ENCODE data around the gene HOXC10.

HOXC10 gene

GRCh38 chr12:53994264-53995001 is 9.5 kb downstream of the HOXC10 start:
- Histone ChIP-seq H3K4me1 (ENCODE audit: control insufficient read depth, insufficient read depth, low read length) (no peaks in the 10 kb centered on the region), H3K9me3 (ENCODE audit: control insufficient read depth, low read length) (no peaks in the 10 kb centered on the region), H3K27me3 (ENCODE audit: control insufficient read depth, insufficient read depth, low read length, poor library complexity, severe bottlenecking) (peaks cover 100% of the 10 kb centered on the region), H3K27ac (ENCODE audit: insufficient read depth, low read depth, low read length, poor library complexity, severe bottlenecking) (no peak overlapping the region), H3K36me3 (ENCODE audit: control insufficient read depth, insufficient read depth, low read length) (no peaks in the 10 kb centered on the region), H3K4me3 (ENCODE audit: insufficient read depth, low read depth, low read length) (no peak overlapping the region)
- 5 to 6% methylated on average over 58 to 60 of the region's 60 CpGs for WGBS, 2 experiments

GRCh38 chr12:53995002-53995377 is 10.0 kb downstream of the HOXC10 start:
- Histone ChIP-seq H3K27me3 (ENCODE audit: control insufficient read depth, insufficient read depth, low read length, poor library complexity, severe bottlenecking) (peaks cover 100% of the 10 kb centered on the region), H3K4me1 (ENCODE audit: control insufficient read depth, insufficient read depth, low read length) (peaks cover 3% of the 10 kb centered on the region), H3K9me3 (ENCODE audit: control insufficient read depth, low read length) (no peaks in the 10 kb centered on the region), H3K36me3 (ENCODE audit: control insufficient read depth, insufficient read depth, low read length) (no peaks in the 10 kb centered on the region), H3K27ac (ENCODE audit: insufficient read depth, low read depth, low read length, poor library complexity, severe bottlenecking) (no peak overlapping the region), H3K4me3 (ENCODE audit: insufficient read depth, low read depth, low read length) (no peak overlapping the region)
- WGBS, 2 experiments, result 4 to 5% methylated on average over 17 of the region's 17 CpGs

GRCh38 chr12:53995378-53996239 is 10.7 kb downstream of the HOXC10 start:
- Histone ChIP-seq H3K4me3 (ENCODE audit: insufficient read depth, low read depth, low read length) (no peak overlapping the region), H3K27ac (ENCODE audit: insufficient read depth, low read depth, low read length, poor library complexity, severe bottlenecking) (no peak overlapping the region), H3K9me3 (ENCODE audit: control insufficient read depth, low read length) (no peaks in the 10 kb centered on the region), H3K36me3 (ENCODE audit: control insufficient read depth, insufficient read depth, low read length) (no peaks in the 10 kb centered on the region), H3K4me1 (ENCODE audit: control insufficient read depth, insufficient read depth, low read length) (peaks cover 3% of the 10 kb centered on the region), H3K27me3 (ENCODE audit: control insufficient read depth, insufficient read depth, low read length, poor library complexity, severe bottlenecking) (peaks cover 100% of the 10 kb centered on the region)
- WGBS, 2 experiments, result 2% methylated on average over 48 of the region's 48 CpGs

- H3K27ac ChIP-seq (ENCODE audit: insufficient read depth, low read depth, low read length, poor library complexity, severe bottlenecking), result no peak overlapping the region
- no peak overlapping the region for H3K4me3 ChIP-seq (ENCODE audit: insufficient read depth, low read depth, low read length)
- no peaks in the 10 kb centered on the region for H3K9me3 ChIP-seq (ENCODE audit: control insufficient read depth, low read length)
- peaks cover 3% of the 10 kb centered on the region for H3K4me1 ChIP-seq (ENCODE audit: control insufficient read depth, insufficient read depth, low read length)
- 13 to 17% methylated on average over 29 of the region's 29 CpGs for WGBS, 2 experiments
- peaks cover 100% of the 10 kb centered on the region for H3K27me3 ChIP-seq (ENCODE audit: control insufficient read depth, insufficient read depth, low read length, poor library complexity, severe bottlenecking)
- H3K36me3 ChIP-seq (ENCODE audit: control insufficient read depth, insufficient read depth, low read length), result no peaks in the 10 kb centered on the region
Observed at GRCh38 chr12:53996240-53997203, 11.6 kb downstream of the HOXC10 start.

- Histone ChIP-seq H3K9me3 (ENCODE audit: control insufficient read depth, low read length) (no peaks in the 10 kb centered on the region), H3K36me3 (ENCODE audit: control insufficient read depth, insufficient read depth, low read length) (no peaks in the 10 kb centered on the region), H3K4me1 (ENCODE audit: control insufficient read depth, insufficient read depth, low read length) (peaks cover 3% of the 10 kb centered on the region), H3K4me3 (ENCODE audit: insufficient read depth, low read depth, low read length) (no peak overlapping the region), H3K27me3 (ENCODE audit: control insufficient read depth, insufficient read depth, low read length, poor library complexity, severe bottlenecking) (peaks cover 100% of the 10 kb centered on the region), H3K27ac (ENCODE audit: insufficient read depth, low read depth, low read length, poor library complexity, severe bottlenecking) (no peak overlapping the region)
- 4 to 5% methylated on average over 35 of the region's 35 CpGs for WGBS, 2 experiments
Observed at GRCh38 chr12:53997204-53998109, 12.5 kb downstream of the HOXC10 start.

GRCh38 chr12:53998110-53998899 is 13.4 kb downstream of the HOXC10 start:
- Histone ChIP-seq H3K27ac (ENCODE audit: insufficient read depth, low read depth, low read length, poor library complexity, severe bottlenecking) (no peak overlapping the region), H3K9me3 (ENCODE audit: control insufficient read depth, low read length) (no peaks in the 10 kb centered on the region), H3K4me1 (ENCODE audit: control insufficient read depth, insufficient read depth, low read length) (peaks cover 3% of the 10 kb centered on the region), H3K4me3 (ENCODE audit: insufficient read depth, low read depth, low read length) (no peak overlapping the region), H3K36me3 (ENCODE audit: control insufficient read depth, insufficient read depth, low read length) (no peaks in the 10 kb centered on the region), H3K27me3 (ENCODE audit: control insufficient read depth, insufficient read depth, low read length, poor library complexity, severe bottlenecking) (peaks cover 100% of the 10 kb centered on the region)
- WGBS, 2 experiments, result 8 to 11% methylated on average over 9 to 10 of the region's 11 CpGs

GRCh38 chr12:53998900-53999236 is 13.9 kb downstream of the HOXC10 start:
- H3K9me3 ChIP-seq (ENCODE audit: control insufficient read depth, low read length), result no peaks in the 10 kb centered on the region
- H3K4me3 ChIP-seq (ENCODE audit: insufficient read depth, low read depth, low read length), result no peak overlapping the region
- peaks cover 3% of the 10 kb centered on the region for H3K4me1 ChIP-seq (ENCODE audit: control insufficient read depth, insufficient read depth, low read length)
- no peaks in the 10 kb centered on the region for H3K36me3 ChIP-seq (ENCODE audit: control insufficient read depth, insufficient read depth, low read length)
- peaks cover 100% of the 10 kb centered on the region for H3K27me3 ChIP-seq (ENCODE audit: control insufficient read depth, insufficient read depth, low read length, poor library complexity, severe bottlenecking)
- 22 to 23% methylated on average over 9 to 13 of the region's 13 CpGs for WGBS, 2 experiments
- H3K27ac ChIP-seq (ENCODE audit: insufficient read depth, low read depth, low read length, poor library complexity, severe bottlenecking), result no peak overlapping the region

GRCh38 chr12:53999559-54000115 is 14.7 kb downstream of the HOXC10 start:
- Histone ChIP-seq H3K9me3 (ENCODE audit: control insufficient read depth, low read length) (no peaks in the 10 kb centered on the region), H3K4me3 (ENCODE audit: insufficient read depth, low read depth, low read length) (no peak overlapping the region), H3K27ac (ENCODE audit: insufficient read depth, low read depth, low read length, poor library complexity, severe bottlenecking) (no peak overlapping the region), H3K27me3 (ENCODE audit: control insufficient read depth, insufficient read depth, low read length, poor library complexity, severe bottlenecking) (peaks cover 100% of the 10 kb centered on the region), H3K4me1 (ENCODE audit: control insufficient read depth, insufficient read depth, low read length) (peaks cover 3% of the 10 kb centered on the region), H3K36me3 (ENCODE audit: control insufficient read depth, insufficient read depth, low read length) (no peaks in the 10 kb centered on the region)
- WGBS, 2 experiments, result 7 to 8% methylated on average over 35 of the region's 35 CpGs

Measured in ectodermal cell (in vitro differentiated cells).